ENCODE results near the gene EEF1AKMT3.
A peak's percentile ranks its signal among the peaks of the same experiment; 100 is the strongest.

The EEF1AKMT3 gene

DNA sequence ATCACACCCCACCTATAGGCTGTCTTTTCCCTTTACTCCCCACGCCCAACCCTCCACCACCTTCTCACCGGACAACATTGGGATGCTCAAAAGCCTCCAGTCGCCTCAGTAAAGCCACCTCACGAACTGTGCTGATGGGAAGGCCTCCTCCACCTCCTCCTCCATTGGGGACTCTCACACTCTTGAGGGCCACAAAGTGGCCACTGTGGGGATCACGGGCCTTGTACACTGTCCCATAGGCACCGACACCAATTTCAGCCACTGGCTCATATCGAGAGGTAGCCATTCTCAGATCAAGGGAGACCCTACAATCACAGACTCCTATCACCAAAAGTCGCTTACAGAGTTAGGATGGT is 21.0 kb upstream of the EEF1AKMT3 start:
- DNase-seq = peak; percentile 23

DNA sequence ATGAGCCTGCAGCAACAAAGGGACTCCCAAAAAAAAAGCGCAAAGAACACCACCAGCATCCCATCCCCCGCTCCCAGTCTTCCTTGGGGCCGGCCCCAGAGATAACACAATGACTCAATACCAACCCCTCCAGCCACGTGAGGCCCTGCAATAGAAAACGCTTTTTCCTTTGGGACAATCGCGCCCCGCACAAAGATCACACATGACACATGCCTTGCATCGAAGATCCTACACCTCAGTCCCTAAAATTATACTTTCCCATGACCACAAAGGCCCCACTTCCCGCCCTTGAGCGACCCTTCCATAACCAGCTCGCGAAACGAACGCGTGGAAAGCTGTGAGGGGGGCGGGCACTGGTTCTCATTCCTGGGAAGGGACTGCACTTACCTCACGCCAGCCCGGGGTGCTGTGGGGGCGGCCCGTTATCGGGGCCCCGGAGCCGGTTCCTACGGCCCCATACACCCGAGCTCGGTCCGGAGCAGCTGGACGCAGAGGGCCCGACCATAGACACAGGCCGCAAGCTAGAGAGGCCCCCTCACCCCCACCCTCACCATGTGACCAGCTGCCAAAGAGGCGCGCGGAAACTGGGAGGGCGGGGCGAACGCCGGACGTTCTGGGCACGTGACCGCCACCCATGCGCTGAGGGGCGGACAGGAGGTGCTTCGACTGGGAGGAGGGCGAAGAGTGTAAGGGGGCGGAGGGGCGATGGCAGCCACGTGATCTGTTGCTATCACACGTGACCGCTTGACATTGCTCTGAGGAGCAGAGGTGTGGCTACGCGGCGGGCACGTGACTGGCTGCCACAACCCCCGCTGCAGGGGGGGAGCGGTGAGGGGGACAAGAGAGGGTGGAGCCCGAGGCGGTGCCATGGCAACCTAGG is 20.4 kb upstream of the EEF1AKMT3 start, which contains the start of gene CDK4:
CDK4 (minus strand) TSS at position 523 of the 880 bp plus-strand sequence. CDS start 593 bp downstream, outside the sequence.
- peak; percentile 96 for DNase-seq

DNA sequence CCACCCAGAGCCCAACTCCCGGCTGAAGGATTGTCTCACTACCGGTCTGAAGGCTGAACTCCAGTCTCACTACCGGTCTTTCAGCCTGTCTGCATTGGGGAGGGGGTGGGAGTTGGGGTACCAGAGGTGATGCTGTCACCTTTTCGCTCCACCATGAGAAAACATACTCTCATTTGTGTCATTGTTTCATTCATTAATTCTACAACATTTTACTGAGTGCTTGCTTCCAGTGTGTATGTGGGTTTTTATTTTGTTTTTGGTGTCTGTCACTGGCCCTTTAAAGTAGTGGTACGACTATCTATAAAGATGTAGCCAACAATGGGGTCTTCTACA is 19.8 kb upstream of the EEF1AKMT3 start:
- no peak for DNase-seq

DNA sequence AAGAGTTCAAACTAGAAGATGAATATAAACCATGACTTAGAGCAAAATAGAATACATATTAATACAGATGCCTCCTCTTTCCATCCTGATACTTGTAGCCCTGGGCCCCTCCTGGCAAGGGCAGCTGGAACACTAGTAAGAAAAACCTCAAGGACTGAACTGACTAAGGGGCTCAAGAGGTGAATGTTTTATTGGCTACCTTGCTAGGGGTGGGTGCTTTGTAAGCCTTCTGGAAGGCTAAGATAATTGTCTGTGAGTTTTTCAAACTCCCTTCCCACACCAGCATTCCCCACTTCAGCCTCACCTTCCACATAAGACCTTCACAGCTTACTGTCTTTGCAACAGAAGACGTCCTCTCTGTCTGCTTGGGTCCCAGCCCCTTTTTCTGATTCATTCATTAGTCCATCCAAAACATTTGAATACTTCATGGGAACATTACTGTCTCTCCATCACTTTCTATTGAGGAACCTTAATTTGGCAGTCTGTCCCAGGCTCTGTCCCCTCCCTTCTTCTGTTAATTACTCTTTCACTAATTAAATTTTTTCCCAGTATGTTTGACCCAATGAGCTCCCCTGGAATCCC is 18.6 kb upstream of the EEF1AKMT3 start:
- no peak for DNase-seq

DNA sequence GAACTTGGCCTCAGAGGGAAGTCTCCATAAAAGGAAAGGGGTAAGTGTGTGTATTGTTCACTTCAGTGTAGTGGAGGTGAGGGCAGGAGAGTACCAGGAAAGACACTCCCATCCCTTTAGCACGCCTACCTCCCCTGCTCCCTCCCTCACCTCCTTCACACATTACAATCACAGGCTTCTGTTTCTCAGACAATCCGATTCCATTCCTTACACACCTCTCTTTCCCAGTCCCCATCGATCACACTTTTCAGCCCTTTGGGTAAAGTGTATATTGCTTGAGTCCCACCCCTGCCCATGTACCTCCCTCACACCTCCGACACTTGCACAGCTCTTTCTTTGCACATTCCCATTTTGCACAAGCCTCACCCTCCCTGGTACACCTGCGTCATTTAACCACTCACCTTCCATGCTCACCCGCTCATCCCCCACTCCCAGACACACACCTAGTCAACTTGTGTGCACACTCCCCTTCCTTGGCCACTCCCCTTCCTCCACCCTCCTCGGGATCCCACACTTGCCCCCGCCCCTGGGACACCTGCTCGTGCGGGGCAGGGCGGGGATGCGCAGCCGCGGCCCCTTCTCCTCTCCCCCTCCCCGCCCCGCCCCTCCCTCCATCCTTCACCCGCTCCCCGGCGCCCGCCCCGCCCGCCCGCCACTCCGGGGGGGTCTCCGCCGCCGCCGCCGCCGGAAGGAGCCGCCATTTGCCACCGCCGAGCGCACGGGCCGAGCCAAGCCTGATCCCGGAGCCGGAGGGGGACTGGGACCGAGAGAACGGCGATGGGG is 17.8 kb upstream of the EEF1AKMT3 start, which contains the start of gene MARCHF9:
MARCHF9 (plus strand) TSS at position 693 of the 783 bp plus-strand sequence. CDS start 426 bp downstream, outside the sequence.
- DNase-seq = peak; percentile 85

DNA sequence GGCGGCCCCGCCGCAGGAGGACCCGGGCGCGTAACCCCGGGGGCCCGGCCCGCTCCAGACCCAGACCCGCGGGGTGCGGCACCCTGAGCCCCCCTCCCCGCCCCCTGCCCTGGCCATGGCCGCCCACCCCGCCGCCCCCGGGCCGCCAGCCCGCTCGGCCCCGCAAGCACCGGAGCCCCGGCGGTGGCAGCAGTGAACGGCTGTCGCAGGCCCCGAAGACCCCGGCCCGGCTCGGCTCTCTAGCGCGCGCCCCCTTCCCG is 17.3 kb upstream of the EEF1AKMT3 start:
- no peak for DNase-seq

DNA sequence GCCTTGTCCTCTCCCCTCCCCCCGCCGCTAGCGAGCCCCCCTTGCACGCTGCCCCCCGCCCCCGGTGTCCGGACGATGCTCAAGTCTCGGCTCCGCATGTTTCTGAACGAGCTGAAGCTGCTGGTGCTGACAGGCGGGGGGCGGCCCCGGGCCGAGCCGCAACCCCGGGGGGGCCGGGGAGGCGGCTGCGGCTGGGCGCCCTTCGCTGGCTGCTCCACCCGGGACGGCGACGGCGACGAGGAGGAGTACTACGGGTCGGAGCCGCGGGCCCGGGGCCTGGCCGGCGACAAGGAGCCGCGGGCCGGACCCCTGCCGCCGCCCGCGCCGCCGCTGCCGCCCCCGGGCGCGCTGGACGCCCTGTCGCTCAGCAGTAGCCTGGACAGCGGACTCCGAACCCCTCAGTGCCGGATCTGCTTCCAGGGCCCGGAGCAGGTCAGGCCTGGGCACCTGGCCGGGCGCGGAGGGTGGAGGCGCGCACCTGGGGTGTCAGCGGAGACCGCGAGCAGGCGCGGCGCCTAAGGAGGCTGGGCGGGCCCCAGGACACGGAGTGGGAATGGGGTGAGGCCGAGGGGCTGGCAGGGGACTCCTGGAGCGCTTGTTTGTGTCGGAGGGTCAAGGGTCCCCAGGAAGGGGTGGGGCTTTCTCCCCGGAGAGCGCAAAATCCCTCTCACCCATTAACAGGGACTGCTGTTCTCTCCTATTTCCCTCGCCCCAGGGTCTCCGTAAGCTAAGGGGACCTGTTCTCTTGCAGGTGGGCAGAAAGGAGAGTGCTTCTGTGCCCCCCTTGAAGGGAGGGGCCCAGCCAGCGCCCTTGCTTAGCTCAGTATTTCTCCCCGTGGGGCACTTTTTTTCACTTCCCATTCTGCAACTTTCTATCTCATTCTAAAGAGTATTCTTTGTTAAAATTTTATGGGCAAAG is 16.7 kb upstream of the EEF1AKMT3 start:
- DNase-seq = peak; percentile 62

DNA sequence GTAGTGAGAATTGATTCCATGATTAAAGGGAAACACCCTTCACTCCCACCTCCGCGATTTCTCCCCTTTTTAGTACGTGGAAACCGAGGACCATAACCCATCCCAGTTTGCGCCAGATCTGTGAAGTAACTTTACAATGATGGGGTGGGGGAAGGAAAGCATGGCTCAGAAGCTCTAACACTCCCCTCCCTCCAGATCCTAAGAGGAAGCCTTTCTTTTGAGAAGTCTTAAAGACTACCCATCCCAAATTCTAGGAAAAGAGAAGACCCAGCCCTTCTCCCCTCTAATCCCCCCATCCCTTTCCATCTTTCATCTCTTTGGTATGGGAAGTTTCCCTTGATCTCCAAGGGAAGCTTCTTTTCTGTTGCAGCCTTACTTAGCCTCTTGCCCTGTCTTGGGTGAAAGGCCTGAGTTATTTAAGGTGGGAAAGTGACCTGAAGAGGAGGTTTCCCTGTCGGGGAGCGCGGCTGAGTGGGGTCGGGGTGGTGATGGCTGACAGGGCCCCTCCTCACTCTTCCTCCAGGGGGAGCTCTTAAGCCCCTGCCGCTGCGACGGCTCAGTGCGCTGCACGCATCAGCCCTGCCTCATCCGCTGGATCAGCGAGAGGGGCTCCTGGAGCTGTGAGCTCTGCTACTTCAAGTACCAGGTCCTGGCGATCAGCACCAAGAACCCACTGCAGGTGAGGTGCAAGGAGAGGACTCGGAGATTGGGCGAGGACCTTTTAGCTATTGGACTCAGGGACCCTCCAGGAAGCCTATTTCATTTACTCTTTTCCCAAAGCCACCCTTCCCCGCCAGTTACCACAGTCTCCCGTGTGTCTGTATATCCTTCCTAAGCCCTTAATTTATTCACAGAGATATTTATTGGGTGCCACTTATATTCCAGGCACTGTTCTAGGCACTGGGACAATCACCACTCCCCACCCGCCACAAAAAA is 15.7 kb upstream of the EEF1AKMT3 start:
- DNase-seq = peak; percentile 74

DNA sequence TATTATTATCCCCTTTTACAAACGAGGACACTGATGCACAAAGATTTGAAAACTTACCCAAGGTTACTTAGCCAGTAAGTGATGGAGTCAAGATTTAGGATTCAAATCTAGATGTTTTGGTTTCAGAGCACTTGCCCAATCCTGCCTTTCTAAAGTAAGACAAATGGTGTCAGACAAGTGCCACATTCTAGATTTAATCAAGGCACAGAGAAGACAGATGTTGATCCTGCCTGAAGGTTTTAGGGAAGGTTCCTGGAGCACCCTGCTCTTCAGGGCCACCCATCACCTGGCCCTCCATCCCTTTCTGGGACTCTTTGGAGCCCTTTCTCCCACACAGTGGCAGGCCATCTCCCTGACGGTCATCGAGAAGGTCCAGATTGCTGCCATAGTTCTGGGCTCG is 14.6 kb upstream of the EEF1AKMT3 start:
- DNase-seq = peak; percentile 15

DNA sequence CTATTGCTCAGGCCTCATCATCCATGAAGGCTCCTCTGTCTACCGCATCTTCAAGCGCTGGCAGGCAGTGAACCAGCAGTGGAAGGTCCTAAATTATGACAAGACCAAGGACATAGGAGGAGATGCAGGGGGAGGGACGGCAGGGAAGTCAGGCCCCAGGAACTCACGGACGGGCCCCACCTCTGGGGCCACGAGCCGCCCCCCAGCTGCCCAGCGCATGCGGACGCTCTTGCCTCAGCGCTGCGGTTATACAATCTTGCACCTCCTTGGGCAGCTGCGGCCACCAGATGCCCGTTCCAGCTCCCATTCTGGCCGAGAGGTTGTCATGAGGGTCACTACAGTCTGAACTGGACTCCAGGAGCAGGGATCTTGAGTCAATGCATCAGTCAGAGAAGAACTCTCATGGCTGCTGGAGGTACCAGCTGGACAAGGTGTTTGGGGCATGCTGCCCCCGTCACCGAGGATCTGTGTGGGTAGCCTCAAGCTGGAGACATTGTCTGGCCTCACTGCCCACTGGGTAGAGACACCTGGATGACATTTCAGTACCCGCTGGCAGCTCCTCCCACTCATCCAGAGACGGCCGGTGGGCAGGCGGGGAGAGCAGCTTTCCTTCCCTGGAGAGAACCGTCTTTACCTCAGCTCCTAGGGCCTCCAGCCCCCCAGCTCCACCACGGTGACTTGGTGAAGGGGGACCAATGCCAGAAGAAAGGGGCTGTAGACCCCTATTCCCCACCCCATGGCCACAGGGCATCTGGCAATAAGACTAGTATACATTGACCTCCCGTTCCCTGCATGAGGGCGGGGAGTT is 13.7 kb upstream of the EEF1AKMT3 start:
- no peak for DNase-seq

DNA sequence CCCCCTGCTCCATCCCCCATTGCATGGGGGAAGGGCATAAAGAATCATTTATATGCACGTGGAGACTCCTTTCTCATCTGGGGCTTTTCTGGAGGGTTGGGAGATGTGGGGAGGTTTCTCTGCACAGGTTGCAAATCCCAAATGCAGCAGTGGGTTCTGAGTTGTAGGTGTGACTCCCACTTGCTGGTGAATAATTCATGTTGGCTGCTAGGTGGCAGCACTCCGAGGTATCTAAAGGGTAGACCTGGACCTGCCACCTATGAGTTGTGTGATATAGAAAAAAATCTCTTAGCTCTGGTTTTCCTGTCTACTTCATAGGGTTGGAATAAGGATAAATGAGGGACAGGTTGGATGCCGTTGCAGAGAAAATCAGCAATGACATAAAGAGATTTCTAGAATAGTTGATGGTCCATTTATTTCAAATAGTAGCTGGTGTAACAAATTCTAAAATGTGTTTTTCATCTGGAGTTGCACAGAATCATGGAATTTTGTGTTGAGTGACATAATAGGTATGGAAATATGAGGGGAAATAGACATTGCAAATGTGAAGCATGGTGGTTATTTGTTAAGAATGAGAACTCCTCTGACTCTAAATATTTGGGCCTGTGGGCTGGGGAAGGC is 12.9 kb upstream of the EEF1AKMT3 start:
- DNase-seq = no peak

DNA sequence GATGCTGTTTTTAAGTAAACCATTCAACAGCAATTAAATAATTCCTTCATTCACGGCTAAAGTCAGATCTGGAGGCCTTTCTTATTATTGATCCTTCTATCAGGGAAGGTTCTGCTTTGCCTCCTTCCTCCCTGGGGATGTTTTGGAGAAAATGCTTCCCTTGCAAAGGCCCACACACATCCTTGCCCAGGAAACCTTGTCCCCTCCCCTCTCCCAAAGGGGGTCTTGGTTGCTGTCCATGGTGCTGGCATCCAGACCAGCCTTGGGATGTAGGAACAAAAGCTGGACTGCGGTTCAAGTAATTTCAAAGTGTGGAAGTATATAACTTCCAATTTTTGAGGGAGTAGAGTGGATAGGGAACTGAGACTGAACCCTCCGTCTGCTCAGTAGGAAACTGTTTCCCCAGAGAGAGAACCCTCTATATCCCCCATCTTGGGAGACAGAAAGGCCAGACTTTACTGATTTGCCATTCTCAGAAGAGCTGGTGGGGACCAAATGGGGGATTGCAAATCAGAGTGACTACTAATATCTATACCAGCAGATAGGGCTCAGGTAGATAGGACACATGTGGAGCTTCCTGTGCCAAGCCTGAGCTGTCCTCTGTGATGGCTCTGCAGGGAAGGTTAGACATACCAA is 11.9 kb upstream of the EEF1AKMT3 start:
- DNase-seq = no peak

DNA sequence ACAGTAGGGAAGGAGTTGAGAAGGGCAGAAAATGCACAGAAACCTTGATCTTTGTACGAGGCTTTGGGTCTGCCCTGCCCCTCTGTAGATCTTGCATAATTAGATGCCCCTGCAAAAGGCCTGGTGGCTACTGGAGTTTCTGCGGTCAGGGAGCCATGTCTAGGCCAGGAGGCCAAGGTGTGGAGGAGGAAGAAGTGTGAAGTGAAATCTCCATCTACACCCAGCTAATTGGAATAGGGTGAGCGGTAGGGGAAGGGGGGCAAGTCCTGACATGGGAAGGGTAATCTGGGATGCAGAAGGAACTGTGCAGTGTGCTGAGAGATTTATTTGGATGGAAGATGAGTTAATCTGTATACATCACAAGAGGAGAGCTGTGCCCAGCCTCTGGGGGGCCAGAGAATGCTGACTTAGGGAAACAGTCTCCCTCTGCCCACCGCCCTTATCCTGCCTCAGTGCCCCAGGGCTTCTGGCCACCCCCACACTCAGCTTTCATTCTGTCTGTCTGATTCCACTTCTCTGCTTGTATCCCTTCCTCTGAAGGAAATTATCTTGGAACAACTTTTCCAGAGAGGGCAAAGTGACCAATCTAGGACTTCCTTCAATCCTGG is 10.9 kb upstream of the EEF1AKMT3 start:
- no peak for DNase-seq

DNA sequence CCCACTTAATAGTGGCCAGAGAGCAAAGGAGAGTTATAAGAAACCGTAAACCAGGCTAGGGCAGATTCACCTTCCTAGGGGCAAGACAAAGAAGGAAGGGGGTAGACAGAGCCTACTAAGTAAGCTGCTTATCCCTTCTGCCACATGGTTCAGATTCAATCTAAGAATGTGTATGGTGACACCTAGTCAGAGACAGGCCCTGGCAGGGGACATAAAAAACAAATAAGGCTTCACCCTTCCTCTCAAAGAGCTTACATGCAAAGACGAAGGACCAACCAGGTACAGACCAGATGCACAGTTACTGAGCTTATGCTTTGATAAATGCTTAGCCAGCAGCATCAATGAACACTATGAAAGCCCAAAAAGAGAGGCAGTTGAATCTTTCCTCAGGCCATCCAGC is 10.0 kb upstream of the EEF1AKMT3 start:
- no peak for DNase-seq

DNA sequence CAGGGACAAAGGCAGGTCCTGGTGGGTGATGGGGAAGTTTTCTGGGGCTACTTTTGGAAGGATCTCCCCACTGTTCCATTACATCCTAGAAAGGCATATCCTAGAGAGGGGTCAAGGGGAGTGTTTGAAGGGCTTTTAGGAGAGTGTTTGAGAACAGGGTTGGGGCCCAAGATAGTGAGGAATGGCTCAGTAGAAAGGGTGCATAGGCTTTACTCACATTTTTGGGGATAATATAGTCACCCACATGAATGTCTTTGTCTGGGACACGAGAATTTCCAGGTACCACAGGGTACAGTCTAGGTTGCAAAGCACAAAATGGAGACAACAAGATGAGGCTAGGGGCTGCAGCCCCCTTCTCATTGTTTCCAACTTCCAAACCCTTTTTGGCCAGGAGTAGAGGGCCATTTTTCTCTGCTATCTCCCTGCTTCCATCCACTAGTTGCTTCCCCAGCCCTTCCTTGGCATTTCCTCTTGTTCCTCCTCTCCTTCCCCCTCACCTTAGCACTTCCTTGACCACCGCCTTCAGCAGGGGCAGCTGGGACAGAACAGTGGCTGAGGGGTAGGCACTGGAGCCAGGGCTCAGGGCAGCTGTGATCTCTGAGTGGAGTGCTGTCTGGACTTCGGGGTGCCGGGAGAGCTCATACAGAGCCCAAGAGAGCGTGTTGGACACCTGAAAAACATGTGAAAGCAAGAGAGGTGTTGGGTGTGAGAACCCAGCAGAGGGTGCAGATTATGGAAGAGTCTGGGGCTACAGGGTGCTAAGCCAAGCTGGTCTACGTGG is 8.3 kb upstream of the EEF1AKMT3 start:
- DNase-seq = no peak

DNA sequence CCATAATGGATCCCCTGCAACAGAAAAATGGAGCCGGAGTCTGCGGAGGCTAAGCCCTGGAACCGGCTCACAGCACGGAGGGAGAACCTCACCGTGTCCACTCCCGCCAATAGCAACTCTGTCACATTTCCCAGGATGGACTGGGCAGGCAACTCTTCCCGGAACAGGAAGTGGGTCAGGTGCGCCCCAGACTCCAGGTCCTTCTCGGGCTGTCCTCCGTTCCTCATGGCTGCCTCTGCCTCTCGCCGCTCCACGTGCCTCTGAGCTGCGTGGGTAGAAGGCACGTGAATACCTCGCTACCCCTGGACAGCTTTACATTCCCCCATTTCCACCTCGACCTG is 7.8 kb upstream of the EEF1AKMT3 start:
- DNase-seq = no peak

DNA sequence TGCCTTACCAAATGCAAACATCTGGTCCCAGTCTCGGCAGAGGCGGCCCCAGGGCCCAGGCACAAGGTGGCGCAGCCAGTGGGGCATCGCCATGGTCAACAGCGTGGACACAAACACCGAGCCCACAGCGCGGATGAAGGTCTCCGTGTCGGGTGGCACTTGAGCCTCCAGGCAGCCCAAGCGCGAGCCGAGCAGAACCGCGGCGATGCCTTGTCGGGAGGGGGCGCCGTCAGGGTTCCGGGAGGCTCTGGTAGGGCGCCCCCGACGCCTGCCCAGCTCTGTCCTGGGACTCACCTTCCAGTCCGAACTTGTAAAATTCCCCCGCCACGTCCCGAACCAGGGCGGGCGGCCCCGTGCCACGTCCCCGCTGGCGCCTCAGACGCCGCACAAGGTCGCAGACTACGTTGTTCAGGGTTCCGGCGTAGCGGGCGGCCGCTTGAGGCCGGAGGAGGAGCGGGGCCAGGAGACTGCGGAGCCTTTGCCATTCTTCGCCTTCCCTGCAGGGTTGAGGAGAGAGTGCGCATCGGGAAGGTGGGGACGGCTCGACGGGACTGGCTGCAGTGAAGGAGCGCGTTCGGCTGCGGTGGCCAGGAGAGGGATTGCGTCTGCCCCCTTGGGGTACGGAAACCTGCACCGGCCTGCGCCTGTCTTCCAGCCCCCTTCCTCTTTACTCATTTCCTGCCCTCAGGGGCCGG is 7.3 kb upstream of the EEF1AKMT3 start:
- peak; percentile 68 for DNase-seq
